Measurements from ENCODE around the gene NIM1K. TPM values are rescaled to one million over a fixed set of nuclear protein-coding genes. Genes with fewer than 3 reads are reported as not detected.

The NIM1K gene
- polyA plus RNA-seq, 3 donors: 0.13 TPM; not detected in 2

DNA sequence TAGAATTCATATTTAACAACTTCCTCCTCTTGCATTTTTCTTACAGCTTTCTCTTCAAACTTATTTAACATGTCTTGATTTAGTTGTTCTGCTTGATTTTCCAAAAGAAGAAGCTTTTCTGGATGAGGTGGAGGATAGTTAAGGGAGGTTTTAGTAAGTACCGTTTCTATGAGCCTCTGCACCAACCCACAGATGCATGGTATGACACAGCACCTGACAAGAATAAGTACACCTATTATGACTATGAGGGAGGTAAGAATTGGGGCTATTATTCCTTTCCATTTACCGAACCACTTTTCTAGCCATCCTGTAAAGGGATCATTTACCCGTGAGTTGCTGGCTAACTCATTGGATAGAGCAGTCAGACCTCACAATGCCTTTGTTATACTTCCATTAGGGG is 123.7 kb downstream of the NIM1K start:
- Mint-ChIP-seq H3K9me3 (peaks cover 0 to 5% (median 3%) of the 10 kb centered on the region in 7 donors), H3K4me1 (peaks cover 16% of the 10 kb centered on the region), H3K36me3 (peaks cover 1 to 4% of the 10 kb centered on the region in 2 donors), H3K27ac (no peak overlapping the region), H3K4me3 (no peak overlapping the region), H3K27me3 (ENCODE audit: low read depth in 3 of 3) (peaks cover 1 to 9% (median 3%) of the 10 kb centered on the region in 3 donors)
- TF ChIP-seq, protein P1, sequence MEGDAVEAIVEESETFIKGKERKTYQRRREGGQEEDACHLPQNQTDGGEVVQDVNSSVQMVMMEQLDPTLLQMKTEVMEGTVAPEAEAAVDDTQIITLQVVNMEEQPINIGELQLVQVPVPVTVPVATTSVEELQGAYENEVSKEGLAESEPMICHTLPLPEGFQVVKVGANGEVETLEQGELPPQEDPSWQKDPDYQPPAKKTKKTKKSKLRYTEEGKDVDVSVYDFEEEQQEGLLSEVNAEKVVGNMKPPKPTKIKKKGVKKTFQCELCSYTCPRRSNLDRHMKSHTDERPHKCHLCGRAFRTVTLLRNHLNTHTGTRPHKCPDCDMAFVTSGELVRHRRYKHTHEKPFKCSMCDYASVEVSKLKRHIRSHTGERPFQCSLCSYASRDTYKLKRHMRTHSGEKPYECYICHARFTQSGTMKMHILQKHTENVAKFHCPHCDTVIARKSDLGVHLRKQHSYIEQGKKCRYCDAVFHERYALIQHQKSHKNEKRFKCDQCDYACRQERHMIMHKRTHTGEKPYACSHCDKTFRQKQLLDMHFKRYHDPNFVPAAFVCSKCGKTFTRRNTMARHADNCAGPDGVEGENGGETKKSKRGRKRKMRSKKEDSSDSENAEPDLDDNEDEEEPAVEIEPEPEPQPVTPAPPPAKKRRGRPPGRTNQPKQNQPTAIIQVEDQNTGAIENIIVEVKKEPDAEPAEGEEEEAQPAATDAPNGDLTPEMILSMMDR (IDR thresholded peaks at IDR 0.05): no peak
- Histone ChIP-seq H3K4me1 (ENCODE audit: control insufficient read depth in 1 of 2, insufficient read depth in 2 of 2, low read length in 2 of 2) (peaks cover 13 to 18% of the 10 kb centered on the region in 2 donors), H3K36me3 (replicated peaks in 1 of 2; ENCODE audit: control insufficient read depth in 1 of 2, insufficient read depth in 2 of 2, low read length in 2 of 2) (no peaks in the 10 kb centered on the region), H3K27me3 (ENCODE audit: control insufficient read depth in 2 of 2, insufficient read depth in 2 of 2, low read length in 2 of 2) (no peaks in the 10 kb centered on the region), H3K79me2 (ENCODE audit: insufficient read depth, low read length) (peaks cover 25% of the 10 kb centered on the region), H3K9ac (ENCODE audit: insufficient read depth, low read length, poor library complexity, severe bottlenecking) (no peak overlapping the region), H4K20me1 (ENCODE audit: insufficient read depth, low read length) (peaks cover 12% of the 10 kb centered on the region), H2AFZ (ENCODE audit: insufficient read depth, low read depth, low read length, poor library complexity, severe bottlenecking) (no peak overlapping the region), H3K4me2 (replicated peaks; ENCODE audit: extremely low read depth, low read length, poor library complexity, severe bottlenecking) (no peak overlapping the region), H3K4me3 (replicated peaks in 1 of 3; ENCODE audit: low read depth in 2 of 3, low read length in 3 of 3) (no peak overlapping the region), H3K9me3 (replicated peaks in 1 of 2; ENCODE audit: control insufficient read depth in 1 of 2, insufficient read depth in 1 of 2, low read length in 2 of 2) (no peaks in the 10 kb centered on the region), H3K27ac (ENCODE audit: low read depth in 1 of 2, low read length in 2 of 2) (no peak overlapping the region)
- no peak for DNase-seq
- intact Hi-C loops (cut with micrococcal nuclease): loop anchor here (10.0 kb wide), 2 partner anchors 169 to 1401 kb away; partner anchors contain the start of gene TMEM267 (in 1 of the 2)
- WGBS (ENCODE audit: insufficient coverage): no CpG with 5 or more reads among the region's 3 CpGs

DNA sequence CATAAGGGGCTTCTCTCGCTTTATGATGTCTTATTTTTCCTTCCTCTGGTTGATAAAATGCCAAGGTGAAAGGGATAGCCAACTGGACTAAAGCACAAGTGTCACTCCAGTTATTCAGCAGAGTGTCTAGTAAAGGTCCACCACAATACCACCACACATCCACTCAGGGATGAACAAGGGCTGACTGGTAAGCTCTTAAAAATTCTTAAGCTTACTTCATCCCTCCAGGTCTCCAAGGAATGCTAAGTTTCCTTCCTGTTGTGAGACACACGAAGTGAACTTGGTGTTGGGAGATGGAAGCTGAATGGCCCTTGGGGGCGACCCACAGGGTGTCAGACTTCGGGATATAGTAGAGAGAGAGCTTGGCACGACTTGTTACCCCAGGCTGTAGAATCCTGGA is 124.4 kb downstream of the NIM1K start:
- WGBS (ENCODE audit: insufficient coverage): 100% methylated on average over 1 of the region's 5 CpGs

More for the DNA sequence above, 124.4 kb downstream of the NIM1K start:
- Mint-ChIP-seq H3K4me3 (no peak overlapping the region), H3K36me3 (no peaks in the 10 kb centered on the region), H3K4me1 (peaks cover 16% of the 10 kb centered on the region), H3K27ac (no peak overlapping the region), H3K9me3 (peaks cover 0 to 7% (median 3%) of the 10 kb centered on the region in 7 donors), H3K27me3 (ENCODE audit: low read depth in 3 of 3) (peaks cover 1 to 9% (median 3%) of the 10 kb centered on the region in 3 donors)
- Histone ChIP-seq H3K4me2 (replicated peaks; ENCODE audit: extremely low read depth, low read length, poor library complexity, severe bottlenecking) (no peak overlapping the region), H3K9me3 (replicated peaks in 1 of 2; ENCODE audit: control insufficient read depth in 1 of 2, insufficient read depth in 1 of 2, low read length in 2 of 2) (no peaks in the 10 kb centered on the region), H3K27me3 (ENCODE audit: control insufficient read depth in 2 of 2, insufficient read depth in 2 of 2, low read length in 2 of 2) (no peaks in the 10 kb centered on the region), H2AFZ (ENCODE audit: insufficient read depth, low read depth, low read length, poor library complexity, severe bottlenecking) (no peak overlapping the region), H3K4me3 (replicated peaks in 1 of 3; ENCODE audit: low read depth in 2 of 3, low read length in 3 of 3) (no peak overlapping the region), H3K79me2 (ENCODE audit: insufficient read depth, low read length) (peaks cover 17% of the 10 kb centered on the region), H3K27ac (ENCODE audit: low read depth in 1 of 2, low read length in 2 of 2) (no peak overlapping the region), H3K36me3 (replicated peaks in 1 of 2; ENCODE audit: control insufficient read depth in 1 of 2, insufficient read depth in 2 of 2, low read length in 2 of 2) (no peaks in the 10 kb centered on the region), H4K20me1 (ENCODE audit: insufficient read depth, low read length) (peaks cover 5% of the 10 kb centered on the region), H3K4me1 (ENCODE audit: control insufficient read depth in 1 of 2, insufficient read depth in 2 of 2, low read length in 2 of 2) (peaks cover 13 to 18% of the 10 kb centered on the region in 2 donors), H3K9ac (ENCODE audit: insufficient read depth, low read length, poor library complexity, severe bottlenecking) (no peak overlapping the region)
- intact Hi-C loops (cut with micrococcal nuclease): loop anchor here (10.0 kb wide), 2 partner anchors 168 to 1402 kb away; partner anchors contain the start of gene TMEM267 (in 1 of the 2)
- TF ChIP-seq, protein P1 (IDR thresholded peaks at IDR 0.05): no peak
- DNase-seq: no peak

All from CD14-positive monocyte (primary cell).